Breast epithelium (tissue), 4 donors: ENCODE data around the gene CFAP119. TPM values are rescaled to one million over a fixed set of nuclear protein-coding genes. Genes with fewer than 3 reads are reported as not detected.

Source experiments
- DNase-seq, 2 donors: peaks; one replicate each; pipeline ENCODE4 v3.0.0-alpha.2; 2019; ENCODE audit warnings: low spot score in 2 of 2
- H3K27ac ChIP-seq, 2 donors: fragments of 200-600 bp; sonication (generic) in 1 of 2; one replicate each; pipeline ENCODE4 v1.5.1; 2016 to 2019; ENCODE audit warnings: mild to moderate bottlenecking in 1 of 2
- H3K27me3 ChIP-seq, 2 donors: fragments of 200-600 bp; sonication (generic) in 1 of 2; one replicate each; pipeline versions ENCODE4 v1.5.1 to v1.6.0; 2017 to 2019; ENCODE audit warnings: control low read depth in 1 of 2, mild to moderate bottlenecking in 1 of 2
- H3K36me3 ChIP-seq: fragments of 200-600 bp; one replicate; pipeline ENCODE4 v1.5.1; 2019
- H3K4me1 ChIP-seq, 2 donors: fragments of 200-600 bp; sonication (generic); one replicate each; pipeline ENCODE4 v1.5.1; 2016 to 2019; ENCODE audit warnings: control low read depth in 1 of 2
- H3K4me3 ChIP-seq, 3 donors: fragments of 200-600 bp; sonication (generic); 1 replicate in 2 of 3; 2 replicates in 1 of 3; pipeline ENCODE4 v1.5.1; 2016 to 2019; ENCODE audit warnings: mild to moderate bottlenecking in 3 of 3, moderate library complexity in 2 of 3
- H3K9me3 ChIP-seq, 2 donors: fragments of 200-600 bp; sonication (generic) in 1 of 2; one replicate each; pipeline ENCODE4 v1.5.1; 2016 to 2019; ENCODE audit warnings: control low read depth in 1 of 2
- POLR2A ChIP-seq: fragments of 450-650 bp; IDR thresholded peaks from one replicate; pipeline ENCODE4 v1.6.1; 2016; ENCODE audit warnings: antibody characterized with exemption, mild to moderate bottlenecking, moderate library complexity
- POLR2AphosphoS5 ChIP-seq, 3 donors: sonication (generic); formaldehyde crosslinking; IDR thresholded peaks; one replicate each; pipeline ENCODE4 v1.6.1; 2017; ENCODE audit warnings: antibody characterized with exemption in 3 of 3
- intact Hi-C: fragments of 100-400 bp; cut with DNase I; formaldehyde crosslinking; loops from one replicate; pipeline ENCODE4 v1.15.1; 2023; ENCODE audit warnings: low total_unique reads
- total RNA-seq, 3 donors: library from RNA; depleted of rRNA; stranded (reverse); fragments of >200 nt; gene quantifications; one replicate each; pipeline ENCODE4 v1.1.0, GENCODE V29; 2016
- TF ChIP-seq, protein P1 (sequence below), 3 donors: fragments of 450-650 bp; IDR thresholded peaks; one replicate each; pipeline ENCODE4 v1.5.1; 2016 to 2017; ENCODE audit warnings: antibody characterized with exemption in 3 of 3, mild to moderate bottlenecking in 3 of 3, moderate library complexity in 3 of 3

CFAP119 gene
- total RNA-seq, 3 donors from 2014 or later, result 1.4 to 17.1 (median 13.4) TPM

DNA sequence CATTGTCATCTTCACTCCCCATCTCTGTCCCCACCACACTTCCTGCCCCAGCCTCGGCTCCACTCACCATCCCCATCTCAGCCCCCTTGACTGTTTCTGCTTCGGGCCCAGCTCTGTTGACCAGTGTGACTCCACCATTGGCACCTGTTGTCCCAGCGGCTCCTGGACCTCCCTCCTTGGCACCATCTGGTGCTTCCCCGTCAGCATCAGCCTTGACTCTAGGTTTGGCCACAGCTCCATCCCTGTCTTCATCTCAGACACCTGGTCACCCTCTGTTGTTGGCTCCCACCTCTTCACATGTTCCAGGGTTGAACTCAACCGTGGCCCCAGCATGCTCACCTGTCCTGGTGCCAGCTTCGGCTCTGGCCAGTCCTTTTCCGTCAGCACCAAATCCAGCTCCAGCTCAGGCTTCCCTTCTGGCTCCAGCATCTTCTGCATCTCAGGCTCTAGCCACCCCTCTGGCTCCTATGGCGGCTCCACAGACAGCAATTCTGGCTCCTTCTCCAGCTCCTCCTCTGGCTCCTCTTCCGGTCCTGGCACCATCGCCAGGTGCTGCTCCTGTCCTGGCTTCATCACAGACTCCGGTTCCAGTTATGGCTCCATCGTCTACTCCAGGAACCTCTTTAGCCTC is 38.0 kb downstream of the CFAP119 start:
- TF ChIP-seq, protein P1, sequence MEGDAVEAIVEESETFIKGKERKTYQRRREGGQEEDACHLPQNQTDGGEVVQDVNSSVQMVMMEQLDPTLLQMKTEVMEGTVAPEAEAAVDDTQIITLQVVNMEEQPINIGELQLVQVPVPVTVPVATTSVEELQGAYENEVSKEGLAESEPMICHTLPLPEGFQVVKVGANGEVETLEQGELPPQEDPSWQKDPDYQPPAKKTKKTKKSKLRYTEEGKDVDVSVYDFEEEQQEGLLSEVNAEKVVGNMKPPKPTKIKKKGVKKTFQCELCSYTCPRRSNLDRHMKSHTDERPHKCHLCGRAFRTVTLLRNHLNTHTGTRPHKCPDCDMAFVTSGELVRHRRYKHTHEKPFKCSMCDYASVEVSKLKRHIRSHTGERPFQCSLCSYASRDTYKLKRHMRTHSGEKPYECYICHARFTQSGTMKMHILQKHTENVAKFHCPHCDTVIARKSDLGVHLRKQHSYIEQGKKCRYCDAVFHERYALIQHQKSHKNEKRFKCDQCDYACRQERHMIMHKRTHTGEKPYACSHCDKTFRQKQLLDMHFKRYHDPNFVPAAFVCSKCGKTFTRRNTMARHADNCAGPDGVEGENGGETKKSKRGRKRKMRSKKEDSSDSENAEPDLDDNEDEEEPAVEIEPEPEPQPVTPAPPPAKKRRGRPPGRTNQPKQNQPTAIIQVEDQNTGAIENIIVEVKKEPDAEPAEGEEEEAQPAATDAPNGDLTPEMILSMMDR (IDR thresholded peaks at IDR 0.05), result no peak
- TF ChIP-seq POLR2AphosphoS5 (IDR thresholded peaks at IDR 0.05) (no peak), POLR2A (no peak)
- no peaks in the 10 kb centered on the region for H3K9me3 ChIP-seq
- H3K27me3 ChIP-seq, result no peaks in the 10 kb centered on the region
- no peak overlapping the region for H3K4me3 ChIP-seq
- no peak overlapping the region for H3K27ac ChIP-seq
- no peak for DNase-seq
- intact Hi-C loops, result no loop called here
- H3K36me3 ChIP-seq, result peaks cover 34% of the 10 kb centered on the region
- no peaks in the 10 kb centered on the region for H3K4me1 ChIP-seq

DNA sequence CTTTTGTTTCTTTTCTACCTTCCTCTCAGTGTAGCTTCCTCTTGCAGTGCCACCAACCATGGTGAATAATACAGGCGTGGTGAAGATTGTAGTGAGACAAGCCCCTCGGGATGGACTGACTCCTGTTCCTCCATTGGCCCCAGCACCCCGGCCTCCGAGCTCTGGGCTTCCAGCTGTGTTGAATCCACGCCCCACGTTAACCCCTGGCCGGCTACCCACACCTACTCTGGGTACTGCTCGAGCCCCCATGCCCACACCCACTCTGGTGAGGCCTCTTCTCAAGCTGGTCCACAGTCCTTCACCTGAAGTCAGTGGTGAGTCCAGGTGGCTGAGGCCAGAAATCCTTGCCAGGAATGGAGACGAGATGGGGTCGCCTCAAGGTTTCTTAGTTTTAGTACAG is 38.9 kb downstream of the CFAP119 start:
- Histone ChIP-seq H3K9me3 (no peaks in the 10 kb centered on the region), H3K4me1 (no peaks in the 10 kb centered on the region), H3K27ac (no peak overlapping the region), H3K4me3 (no peak overlapping the region), H3K27me3 (no peaks in the 10 kb centered on the region), H3K36me3 (peaks cover 34% of the 10 kb centered on the region)
- TF ChIP-seq POLR2A (no peak), POLR2AphosphoS5 (IDR thresholded peaks at IDR 0.05) (no peak)
- TF ChIP-seq, protein P1 (IDR thresholded peaks at IDR 0.05), result no peak
- no peak for DNase-seq
- intact Hi-C loops, result no loop called here

DNA sequence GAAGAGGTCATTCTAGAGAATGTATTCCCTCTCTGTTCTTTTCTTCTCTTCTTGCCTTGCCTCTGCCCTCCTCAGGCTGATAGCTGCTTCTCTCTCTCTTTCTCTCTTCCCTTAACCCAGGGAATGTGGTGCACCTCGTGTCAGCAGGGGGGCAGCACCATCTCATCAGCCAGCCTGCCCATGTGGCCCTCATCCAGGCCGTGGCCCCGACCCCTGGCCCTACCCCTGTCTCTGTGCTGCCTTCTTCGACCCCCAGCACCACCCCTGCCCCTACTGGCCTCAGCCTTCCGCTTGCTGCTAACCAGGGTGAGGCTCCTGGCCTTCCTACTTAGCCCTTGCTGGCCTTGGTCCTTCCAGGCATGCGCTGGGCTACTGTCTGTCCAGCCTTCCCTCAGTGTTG is 39.4 kb downstream of the CFAP119 start:
- Histone ChIP-seq H3K4me1 (no peaks in the 10 kb centered on the region), H3K27me3 (no peaks in the 10 kb centered on the region), H3K27ac (no peak overlapping the region), H3K4me3 (no peak overlapping the region), H3K9me3 (no peaks in the 10 kb centered on the region), H3K36me3 (peaks cover 34% of the 10 kb centered on the region)
- intact Hi-C loops, result no loop called here
- no peak for DNase-seq
- TF ChIP-seq, protein P1 (IDR thresholded peaks at IDR 0.05), result no peak
- TF ChIP-seq POLR2A (no peak), POLR2AphosphoS5 (IDR thresholded peaks at IDR 0.05) (no peak)

DNA sequence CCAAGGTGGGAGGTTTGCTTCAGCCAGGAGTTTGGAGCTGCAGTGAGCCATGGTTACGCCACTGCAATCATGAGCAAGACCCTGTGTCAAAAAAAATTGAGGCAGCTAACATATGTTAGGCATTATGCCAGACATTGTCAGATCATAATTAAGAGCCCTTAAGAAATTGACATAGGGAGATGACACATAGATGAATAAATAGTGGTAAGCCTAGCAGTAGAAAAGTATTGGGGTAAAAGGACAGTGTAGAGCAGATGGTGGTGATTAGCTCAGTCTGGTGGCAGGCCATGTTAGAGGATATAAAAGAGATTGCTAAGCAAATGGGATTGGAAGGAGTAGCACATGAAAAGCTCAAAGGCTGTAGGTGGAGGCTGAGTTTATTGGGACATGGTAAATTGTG is 40.3 kb downstream of the CFAP119 start:
- Histone ChIP-seq H3K36me3 (peaks cover 34% of the 10 kb centered on the region), H3K9me3 (no peaks in the 10 kb centered on the region), H3K4me3 (no peak overlapping the region), H3K27me3 (no peaks in the 10 kb centered on the region), H3K4me1 (no peaks in the 10 kb centered on the region), H3K27ac (no peak overlapping the region)
- DNase-seq, result no peak
- intact Hi-C loops, result no loop called here
- TF ChIP-seq POLR2AphosphoS5 (IDR thresholded peaks at IDR 0.05), result no peak
- TF ChIP-seq, protein P1 (IDR thresholded peaks at IDR 0.05), result no peak
- no peak for TF ChIP-seq POLR2A

DNA sequence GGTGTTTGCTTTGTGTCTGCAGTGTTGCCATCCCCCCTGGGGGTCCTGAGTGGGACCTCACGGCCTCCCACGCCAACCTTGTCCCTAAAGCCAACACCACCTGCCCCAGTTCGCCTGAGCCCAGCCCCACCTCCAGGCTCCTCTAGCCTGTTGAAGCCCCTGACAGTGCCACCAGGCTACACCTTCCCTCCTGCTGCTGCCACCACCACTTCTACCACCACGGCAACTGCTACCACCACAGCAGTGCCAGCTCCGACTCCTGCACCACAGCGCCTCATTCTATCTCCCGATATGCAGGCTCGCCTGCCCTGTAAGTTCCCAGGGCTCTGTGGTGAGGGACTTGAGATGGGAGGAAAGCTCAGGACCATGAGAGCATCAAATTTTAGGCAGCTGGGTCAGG is 40.7 kb downstream of the CFAP119 start:
- TF ChIP-seq POLR2AphosphoS5 (IDR thresholded peaks at IDR 0.05), result no peak
- no peak for TF ChIP-seq POLR2A
- TF ChIP-seq, protein P1 (IDR thresholded peaks at IDR 0.05), result no peak
- Histone ChIP-seq H3K27me3 (no peaks in the 10 kb centered on the region), H3K9me3 (no peaks in the 10 kb centered on the region), H3K36me3 (peaks cover 37% of the 10 kb centered on the region), H3K27ac (no peak overlapping the region), H3K4me1 (no peaks in the 10 kb centered on the region), H3K4me3 (no peak overlapping the region)
- DNase-seq, result no peak
- intact Hi-C loops, result no loop called here
